LoVo (cell line): ENCODE results near the gene CD274.
"Not testable (repeated sequence)": the region's sequence is repeated elsewhere in the genome, so short reads cannot be mapped to it uniquely, and the experiment has no call there.

Experiments
- DNase-seq: peaks from one replicate; pipeline ENCODE4 v3.0.0-alpha.2; 2016; ENCODE audit warnings: low spot score

CD274 gene

DNA sequence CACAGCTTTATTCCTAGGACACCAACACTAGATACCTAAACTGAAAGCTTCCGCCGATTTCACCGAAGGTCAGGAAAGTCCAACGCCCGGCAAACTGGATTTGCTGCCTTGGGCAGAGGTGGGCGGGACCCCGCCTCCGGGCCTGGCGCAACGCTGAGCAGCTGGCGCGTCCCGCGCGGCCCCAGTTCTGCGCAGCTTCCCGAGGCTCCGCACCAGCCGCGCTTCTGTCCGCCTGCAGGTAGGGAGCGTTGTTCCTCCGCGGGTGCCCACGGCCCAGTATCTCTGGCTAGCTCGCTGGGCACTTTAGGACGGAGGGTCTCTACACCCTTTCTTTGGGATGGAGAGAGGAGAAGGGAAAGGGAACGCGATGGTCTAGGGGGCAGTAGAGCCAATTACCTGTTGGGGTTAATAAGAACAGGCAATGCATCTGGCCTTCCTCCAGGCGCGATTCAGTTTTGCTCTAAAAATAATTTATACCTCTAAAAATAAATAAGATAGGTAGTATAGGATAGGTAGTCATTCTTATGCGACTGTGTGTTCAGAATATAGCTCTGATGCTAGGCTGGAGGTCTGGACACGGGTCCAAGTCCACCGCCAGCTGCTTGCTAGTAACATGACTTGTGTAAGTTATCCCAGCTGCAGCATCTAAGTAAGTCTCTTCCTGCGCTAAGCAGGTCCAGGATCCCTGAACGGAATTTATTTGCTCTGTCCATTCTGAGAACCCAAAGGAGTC, at the start of gene CD274:
CD274 (plus strand) TSS at position 184 of the 733 bp plus-strand sequence. CDS start 5,572 bp downstream, outside the sequence.
- peak; percentile 96 for DNase-seq

DNA sequence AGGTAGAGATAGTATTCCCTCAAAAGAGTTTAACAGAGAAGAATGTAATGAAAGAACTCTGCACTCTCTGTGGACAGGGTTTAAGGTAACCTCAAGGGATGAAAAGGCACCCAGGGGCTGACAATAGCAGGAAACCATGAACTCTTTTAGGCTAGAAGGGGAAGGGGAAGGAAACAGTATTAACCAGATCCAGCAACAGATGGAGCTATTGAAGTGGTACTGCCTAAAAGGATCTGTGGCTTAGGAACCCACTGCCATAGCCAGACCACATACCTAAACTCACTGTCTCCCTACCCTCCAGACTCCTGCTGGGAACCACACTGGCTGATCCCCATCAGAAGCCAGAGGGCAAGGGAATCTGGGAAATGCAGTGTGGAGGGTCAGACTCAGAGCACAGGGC, 48.1 kb upstream of the CD274 start:
- DNase-seq, result no peak

DNA sequence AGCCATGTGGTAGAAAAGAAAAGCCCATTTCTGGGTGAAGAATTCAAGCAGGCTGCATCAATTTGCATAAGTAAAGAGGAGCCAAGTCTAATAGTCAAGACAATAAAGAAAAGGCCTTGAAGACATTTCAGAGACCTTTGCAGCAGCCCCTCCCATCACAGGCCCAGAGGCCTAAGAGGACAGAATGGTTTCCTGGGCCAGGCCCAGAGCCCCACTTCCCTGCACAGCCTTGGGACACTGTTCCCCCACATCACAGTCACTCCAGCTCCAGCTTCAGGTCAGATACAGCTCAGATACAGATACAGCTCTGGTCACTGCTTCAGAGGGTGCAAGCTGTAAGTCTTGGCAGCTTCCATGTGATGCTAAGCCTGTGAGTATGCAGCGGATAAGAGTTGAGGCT, 41.7 kb upstream of the CD274 start:
- no peak for DNase-seq

GRCh38 chr9:5416953-5417352, 33.4 kb upstream of the CD274 start:
- no peak for DNase-seq

- DNase-seq, result no peak
Measured at GRCh38 chr9:5418481-5418880, 31.9 kb upstream of the CD274 start.

GRCh38 chr9:5419987-5420386, 30.4 kb upstream of the CD274 start:
- no peak for DNase-seq

DNA sequence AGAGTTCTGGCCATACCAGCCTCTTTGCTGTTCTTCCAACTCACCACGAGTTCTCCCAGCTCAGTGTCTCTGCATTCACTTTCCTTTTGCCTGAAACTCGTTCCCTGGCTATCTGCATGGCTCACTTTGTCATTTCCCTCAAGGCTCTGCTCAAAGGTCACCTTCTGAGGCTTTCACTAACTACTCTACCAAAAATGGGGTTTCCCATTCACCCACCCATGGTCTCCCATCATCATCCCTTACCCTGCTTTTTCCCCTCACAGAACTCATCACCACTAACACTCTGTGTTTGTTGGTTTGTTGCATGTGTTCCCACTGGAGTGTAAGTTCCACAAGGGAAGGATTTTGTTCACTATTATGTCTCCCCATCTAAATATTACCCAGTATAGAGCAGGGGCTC, 29.2 kb upstream of the CD274 start:
- DNase-seq, result no peak

GRCh38 chr9:5422276-5422675, 28.1 kb upstream of the CD274 start:
- DNase-seq, result no peak

GRCh38 chr9:5425006-5425628, 25.2 kb upstream of the CD274 start:
- peak; percentile 31 for DNase-seq

- DNase-seq, result no peak
Measured at GRCh38 chr9:5427005-5427404, 23.3 kb upstream of the CD274 start.

DNA sequence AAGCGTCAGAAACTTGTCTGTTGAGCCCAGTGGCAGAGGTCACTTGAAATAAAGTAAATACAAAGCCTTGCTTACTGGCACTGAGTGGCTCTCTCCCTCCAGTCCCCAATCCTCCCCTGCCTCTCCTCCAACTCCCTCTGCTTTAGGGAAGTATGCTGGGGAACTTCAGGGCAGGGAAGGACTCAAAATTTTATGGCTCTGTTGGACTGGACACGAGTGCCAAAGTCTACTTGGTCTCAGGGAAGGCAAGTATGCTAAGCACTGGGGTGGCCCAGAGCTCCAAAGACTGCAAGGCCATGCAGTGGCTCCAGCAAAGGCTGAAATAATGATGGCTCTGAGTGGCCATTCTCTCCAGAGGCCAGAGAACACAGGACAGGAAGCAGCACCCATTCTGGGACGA, 22.2 kb upstream of the CD274 start:
- no peak for DNase-seq

DNA sequence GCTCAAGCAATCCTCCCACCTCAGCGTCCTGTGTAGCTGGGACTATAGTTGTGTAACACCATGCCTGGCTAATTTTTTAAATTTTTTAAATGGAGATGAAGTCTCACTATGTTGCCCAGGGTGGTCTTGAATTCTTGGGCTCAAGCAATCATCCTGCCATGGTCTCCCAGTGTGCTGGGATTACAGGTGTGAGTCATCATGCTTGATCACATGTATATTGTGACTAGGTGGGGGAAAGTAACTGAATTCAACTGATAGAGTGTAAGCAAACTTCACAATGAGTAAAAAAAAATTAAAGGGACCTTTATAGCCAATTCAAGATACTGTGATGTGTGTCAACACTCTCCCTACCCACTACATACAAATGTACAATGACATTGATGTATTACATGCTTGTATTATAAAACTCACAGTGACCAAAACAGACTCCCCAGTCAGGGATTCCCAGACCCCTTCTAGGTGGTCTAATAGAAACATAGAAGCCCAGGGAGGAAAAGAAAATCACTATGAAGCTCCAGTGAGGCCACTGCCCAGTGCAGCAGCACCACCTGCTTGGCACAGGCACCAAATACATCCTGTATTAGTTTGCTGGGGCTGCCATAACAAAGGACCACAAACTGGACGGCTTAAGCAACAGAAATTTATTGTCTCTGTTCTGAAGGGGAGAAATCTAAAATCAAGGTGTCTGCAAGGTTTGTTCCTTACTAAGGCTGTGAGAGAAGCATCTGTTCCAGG, 21.4 kb upstream of the CD274 start:
- no peak for DNase-seq

- no peak for DNase-seq
Measured at GRCh38 chr9:5429873-5430564, 20.3 kb upstream of the CD274 start.

DNA sequence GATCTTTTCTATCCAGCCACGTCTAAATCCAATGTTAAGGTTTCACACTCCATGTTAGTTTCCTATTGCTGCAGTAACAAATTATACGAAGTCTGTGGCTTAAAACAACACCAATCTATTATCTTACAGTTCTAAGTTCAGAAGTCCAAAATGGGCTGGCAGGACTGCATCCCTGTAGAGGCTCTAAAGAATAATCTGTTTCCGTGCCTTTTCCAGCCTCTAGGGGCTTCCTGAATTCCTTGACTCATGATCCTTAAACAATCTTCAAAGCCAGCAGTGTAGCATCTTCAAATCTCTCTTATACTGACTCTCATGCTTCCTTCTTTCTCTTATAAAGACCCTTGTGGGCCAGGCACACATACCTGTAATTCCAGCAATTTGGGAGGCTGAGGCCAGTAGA, 19.4 kb upstream of the CD274 start:
- DNase-seq, result no peak

DNA sequence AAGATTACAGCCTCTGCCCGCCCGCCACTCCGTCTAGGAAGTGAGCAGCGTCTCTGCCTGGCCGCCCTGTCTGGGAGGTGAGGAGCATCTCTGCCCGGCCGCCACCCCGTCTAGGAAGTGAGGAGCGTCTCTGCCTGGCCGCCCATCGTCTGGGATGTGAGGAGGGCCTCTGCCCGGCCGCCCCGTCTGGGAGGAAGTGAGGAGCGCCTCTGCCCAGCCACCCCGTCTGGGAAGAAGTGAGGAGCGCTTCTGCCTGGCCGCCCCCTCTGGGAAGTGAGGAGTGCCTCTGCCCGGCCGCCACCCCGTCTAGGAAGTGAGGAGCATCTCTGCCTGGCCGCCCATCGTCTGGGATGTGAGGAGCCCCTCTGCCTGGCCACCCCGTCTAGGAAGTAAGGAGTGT, 17.5 kb upstream of the CD274 start:
- DNase-seq, result not testable (repeated sequence)

DNA sequence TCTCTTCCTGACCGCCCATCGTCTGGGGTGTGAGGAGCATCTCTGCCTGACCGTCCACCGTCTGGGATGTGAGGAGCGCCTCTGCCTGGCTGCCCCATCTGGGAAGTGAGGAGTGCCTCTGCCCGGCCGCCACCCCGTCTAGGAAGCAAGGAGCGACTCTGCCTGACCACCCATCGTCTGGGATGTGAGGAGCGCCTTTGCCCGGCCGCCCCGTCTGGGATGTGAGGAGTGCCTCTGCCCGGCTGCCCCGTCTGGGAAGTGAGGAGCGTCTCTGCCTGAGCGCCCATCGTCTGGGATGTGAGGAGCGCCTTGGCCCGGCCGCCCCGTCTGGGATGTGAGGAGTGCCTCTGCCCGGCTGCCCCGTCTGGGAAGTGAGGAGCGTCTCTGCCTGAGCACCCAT, 17.0 kb upstream of the CD274 start:
- DNase-seq, result not testable (repeated sequence)

DNA sequence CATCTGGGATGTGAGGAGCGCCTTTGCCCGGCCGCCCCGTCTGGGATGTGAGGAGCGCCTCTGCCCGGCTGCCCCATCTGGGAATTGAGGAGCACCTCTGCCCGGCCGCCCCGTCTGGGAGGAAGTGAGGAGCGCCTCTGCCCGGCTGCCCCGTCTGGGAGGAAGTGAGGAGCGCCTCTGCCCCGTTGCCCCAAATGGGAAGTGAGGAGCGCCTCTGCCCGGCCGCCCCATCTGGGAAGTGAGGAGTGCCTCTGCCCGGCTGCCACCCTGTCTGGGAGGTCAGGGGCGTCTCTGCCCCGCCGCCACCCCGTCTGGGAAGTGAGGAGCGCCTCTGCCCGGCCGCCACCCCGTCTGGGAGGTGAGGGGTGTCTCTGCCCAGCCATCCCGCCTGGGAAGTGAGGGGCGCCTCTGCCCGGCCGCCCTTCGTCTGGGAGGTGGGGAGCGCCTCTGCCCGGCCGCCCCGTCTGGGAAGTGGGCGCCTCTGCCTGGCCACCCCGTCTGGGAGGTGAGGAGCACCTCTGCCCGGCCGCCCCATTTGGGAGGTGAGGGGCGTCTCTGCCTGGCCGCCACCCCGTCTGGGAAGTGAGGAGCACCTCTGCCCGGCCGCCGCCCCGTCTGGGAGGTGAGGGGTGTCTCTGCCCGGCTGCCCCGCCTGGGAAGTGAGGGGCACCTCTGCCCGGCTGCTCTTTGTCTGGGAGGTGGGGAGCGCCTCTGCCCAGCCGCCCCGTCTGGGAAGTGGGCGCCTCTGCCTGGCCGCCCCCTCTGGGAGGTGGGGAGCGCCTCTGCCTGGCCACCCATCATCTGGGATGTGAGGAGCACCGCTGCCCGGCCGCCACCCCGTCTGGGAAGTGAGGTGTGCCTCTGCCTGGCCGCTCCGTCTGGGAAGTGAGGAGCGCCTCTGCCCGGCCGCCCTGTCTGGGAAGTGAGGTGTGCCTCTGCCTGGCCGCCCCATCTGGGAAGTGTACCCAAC, 16.2 kb upstream of the CD274 start:
- DNase-seq, result not testable (repeated sequence)

GRCh38 chr9:5435912-5436311, 14.4 kb upstream of the CD274 start:
- DNase-seq, result no peak

DNA sequence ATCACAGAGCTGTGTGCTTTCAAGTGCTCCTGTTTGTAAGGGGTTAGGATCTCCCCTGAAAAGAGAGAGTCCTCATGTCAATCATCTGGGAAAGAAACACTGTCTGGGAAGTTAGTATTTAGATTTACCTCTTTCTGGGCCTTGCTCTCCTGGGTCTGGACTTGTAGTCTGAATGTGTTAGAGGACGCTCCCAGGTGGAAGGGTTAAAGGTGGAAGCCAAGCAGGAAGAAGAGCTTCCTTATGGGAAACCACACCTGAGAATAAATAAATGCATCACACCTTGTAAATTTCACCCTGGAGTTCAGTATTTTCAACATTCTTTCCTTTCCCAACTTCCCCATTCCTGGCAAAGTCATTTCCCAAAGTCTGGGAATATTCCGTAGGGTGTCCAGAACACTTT, 13.9 kb upstream of the CD274 start:
- peak; percentile 36 for DNase-seq

GRCh38 chr9:5437254-5438216, 12.8 kb upstream of the CD274 start, which contains the start of gene PLGRKT:
TSS of gene PLGRKT (minus strand) at chr9:5437925. CDS start at chr9:5431977, 5,948 bp downstream.
- peak; percentile 94 for DNase-seq
